ENCODE measurements around the gene MIGA2. TPM values are rescaled to one million over a fixed set of nuclear protein-coding genes. Genes with fewer than 3 reads are reported as not detected.

MIGA2 gene
- total RNA-seq, 1 experiment from 2014 or later, result 23.7 TPM

DNA sequence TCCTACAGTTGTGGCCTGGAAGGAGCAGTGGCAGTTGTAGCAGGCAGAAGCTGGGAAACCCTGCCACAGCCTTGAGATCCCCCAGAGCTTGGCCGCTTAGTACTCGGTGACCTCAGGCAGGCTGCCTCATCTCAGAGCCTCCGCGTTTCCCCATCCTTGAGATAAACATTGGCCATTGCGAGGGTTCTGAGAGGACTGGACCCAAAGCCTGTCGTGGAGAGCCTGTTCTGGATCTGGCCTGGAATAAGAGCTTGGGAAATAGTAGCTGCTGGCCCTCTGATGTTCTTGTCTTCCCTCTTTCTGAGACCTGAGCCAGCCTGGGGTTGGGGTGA lies 1.3 kb downstream of the MIGA2 start:
- no peak for TF ChIP-seq RAD21 (IDR thresholded peaks at IDR 0.05; ENCODE audit: low read depth)
- TF ChIP-seq ELF1 (IDR thresholded peaks at IDR 0.05; ENCODE audit: borderline replicate concordance, low read depth), result no peak
- no peak for TF ChIP-seq EZH2phosphoT487 (IDR thresholded peaks at IDR 0.05; ENCODE audit: borderline replicate concordance)
- no peak for TF ChIP-seq CEBPB (IDR thresholded peaks at IDR 0.05; ENCODE audit: low read depth)
- TF ChIP-seq ZNF274 (IDR thresholded peaks at IDR 0.05; ENCODE audit: low read depth, low read length), result no peak
- no peak for TF ChIP-seq POLR2A (IDR thresholded peaks at IDR 0.05; ENCODE audit: borderline replicate concordance, extremely low read depth, insufficient read depth, insufficient read length)
- TF ChIP-seq EGR1 (IDR thresholded peaks at IDR 0.05; ENCODE audit: low read depth), result no peak
- TF ChIP-seq, protein P1, sequence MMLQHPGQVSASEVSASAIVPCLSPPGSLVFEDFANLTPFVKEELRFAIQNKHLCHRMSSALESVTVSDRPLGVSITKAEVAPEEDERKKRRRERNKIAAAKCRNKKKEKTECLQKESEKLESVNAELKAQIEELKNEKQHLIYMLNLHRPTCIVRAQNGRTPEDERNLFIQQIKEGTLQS (IDR thresholded peaks at IDR 0.05), result no peak
- no peak for TF ChIP-seq TCF7L2 (IDR thresholded peaks at IDR 0.05; ENCODE audit: borderline replicate concordance, extremely low read depth, insufficient read depth, insufficient read length)
- no peak for TF ChIP-seq EZH2 (IDR thresholded peaks at IDR 0.05)
- no peak for TF ChIP-seq ZFX (IDR thresholded peaks at IDR 0.05)
- TF ChIP-seq YY1 (IDR thresholded peaks at IDR 0.05; ENCODE audit: extremely low read depth, insufficient replicate concordance, low read depth, low read length), result no peak
- TF ChIP-seq, protein P2, sequence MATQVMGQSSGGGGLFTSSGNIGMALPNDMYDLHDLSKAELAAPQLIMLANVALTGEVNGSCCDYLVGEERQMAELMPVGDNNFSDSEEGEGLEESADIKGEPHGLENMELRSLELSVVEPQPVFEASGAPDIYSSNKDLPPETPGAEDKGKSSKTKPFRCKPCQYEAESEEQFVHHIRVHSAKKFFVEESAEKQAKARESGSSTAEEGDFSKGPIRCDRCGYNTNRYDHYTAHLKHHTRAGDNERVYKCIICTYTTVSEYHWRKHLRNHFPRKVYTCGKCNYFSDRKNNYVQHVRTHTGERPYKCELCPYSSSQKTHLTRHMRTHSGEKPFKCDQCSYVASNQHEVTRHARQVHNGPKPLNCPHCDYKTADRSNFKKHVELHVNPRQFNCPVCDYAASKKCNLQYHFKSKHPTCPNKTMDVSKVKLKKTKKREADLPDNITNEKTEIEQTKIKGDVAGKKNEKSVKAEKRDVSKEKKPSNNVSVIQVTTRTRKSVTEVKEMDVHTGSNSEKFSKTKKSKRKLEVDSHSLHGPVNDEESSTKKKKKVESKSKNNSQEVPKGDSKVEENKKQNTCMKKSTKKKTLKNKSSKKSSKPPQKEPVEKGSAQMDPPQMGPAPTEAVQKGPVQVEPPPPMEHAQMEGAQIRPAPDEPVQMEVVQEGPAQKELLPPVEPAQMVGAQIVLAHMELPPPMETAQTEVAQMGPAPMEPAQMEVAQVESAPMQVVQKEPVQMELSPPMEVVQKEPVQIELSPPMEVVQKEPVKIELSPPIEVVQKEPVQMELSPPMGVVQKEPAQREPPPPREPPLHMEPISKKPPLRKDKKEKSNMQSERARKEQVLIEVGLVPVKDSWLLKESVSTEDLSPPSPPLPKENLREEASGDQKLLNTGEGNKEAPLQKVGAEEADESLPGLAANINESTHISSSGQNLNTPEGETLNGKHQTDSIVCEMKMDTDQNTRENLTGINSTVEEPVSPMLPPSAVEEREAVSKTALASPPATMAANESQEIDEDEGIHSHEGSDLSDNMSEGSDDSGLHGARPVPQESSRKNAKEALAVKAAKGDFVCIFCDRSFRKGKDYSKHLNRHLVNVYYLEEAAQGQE (IDR thresholded peaks at IDR 0.05; ENCODE audit: low read depth), result no peak
- TF ChIP-seq, protein P3, sequence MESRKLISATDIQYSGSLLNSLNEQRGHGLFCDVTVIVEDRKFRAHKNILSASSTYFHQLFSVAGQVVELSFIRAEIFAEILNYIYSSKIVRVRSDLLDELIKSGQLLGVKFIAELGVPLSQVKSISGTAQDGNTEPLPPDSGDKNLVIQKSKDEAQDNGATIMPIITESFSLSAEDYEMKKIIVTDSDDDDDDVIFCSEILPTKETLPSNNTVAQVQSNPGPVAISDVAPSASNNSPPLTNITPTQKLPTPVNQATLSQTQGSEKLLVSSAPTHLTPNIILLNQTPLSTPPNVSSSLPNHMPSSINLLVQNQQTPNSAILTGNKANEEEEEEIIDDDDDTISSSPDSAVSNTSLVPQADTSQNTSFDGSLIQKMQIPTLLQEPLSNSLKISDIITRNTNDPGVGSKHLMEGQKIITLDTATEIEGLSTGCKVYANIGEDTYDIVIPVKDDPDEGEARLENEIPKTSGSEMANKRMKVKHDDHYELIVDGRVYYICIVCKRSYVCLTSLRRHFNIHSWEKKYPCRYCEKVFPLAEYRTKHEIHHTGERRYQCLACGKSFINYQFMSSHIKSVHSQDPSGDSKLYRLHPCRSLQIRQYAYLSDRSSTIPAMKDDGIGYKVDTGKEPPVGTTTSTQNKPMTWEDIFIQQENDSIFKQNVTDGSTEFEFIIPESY (IDR thresholded peaks at IDR 0.05; ENCODE audit: extremely low read depth, insufficient replicate concordance, low read length), result no peak
- no peak for TF ChIP-seq SIN3A (IDR thresholded peaks at IDR 0.05; ENCODE audit: low read depth)
- no peak for TF ChIP-seq CBX3 (IDR thresholded peaks at IDR 0.05; ENCODE audit: low read depth)
- TF ChIP-seq SP1 (IDR thresholded peaks at IDR 0.05; ENCODE audit: low read depth), result no peak
- no peak for TF ChIP-seq SRF (IDR thresholded peaks at IDR 0.05; ENCODE audit: low read depth)
- no peak for TF ChIP-seq JUND (IDR thresholded peaks at IDR 0.05)
- TF ChIP-seq, protein P4, sequence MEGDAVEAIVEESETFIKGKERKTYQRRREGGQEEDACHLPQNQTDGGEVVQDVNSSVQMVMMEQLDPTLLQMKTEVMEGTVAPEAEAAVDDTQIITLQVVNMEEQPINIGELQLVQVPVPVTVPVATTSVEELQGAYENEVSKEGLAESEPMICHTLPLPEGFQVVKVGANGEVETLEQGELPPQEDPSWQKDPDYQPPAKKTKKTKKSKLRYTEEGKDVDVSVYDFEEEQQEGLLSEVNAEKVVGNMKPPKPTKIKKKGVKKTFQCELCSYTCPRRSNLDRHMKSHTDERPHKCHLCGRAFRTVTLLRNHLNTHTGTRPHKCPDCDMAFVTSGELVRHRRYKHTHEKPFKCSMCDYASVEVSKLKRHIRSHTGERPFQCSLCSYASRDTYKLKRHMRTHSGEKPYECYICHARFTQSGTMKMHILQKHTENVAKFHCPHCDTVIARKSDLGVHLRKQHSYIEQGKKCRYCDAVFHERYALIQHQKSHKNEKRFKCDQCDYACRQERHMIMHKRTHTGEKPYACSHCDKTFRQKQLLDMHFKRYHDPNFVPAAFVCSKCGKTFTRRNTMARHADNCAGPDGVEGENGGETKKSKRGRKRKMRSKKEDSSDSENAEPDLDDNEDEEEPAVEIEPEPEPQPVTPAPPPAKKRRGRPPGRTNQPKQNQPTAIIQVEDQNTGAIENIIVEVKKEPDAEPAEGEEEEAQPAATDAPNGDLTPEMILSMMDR (IDR thresholded peaks at IDR 0.05 in 2 of 3, conservative IDR thresholded peaks at IDR 0.05 in 1 of 3; ENCODE audit: borderline replicate concordance in 1 of 3, insufficient read depth in 1 of 3, low read depth in 2 of 3, low read length in 2 of 3), result no peak
- H2AFZ ChIP-seq (ENCODE audit: low read depth, low read length, poor library complexity, severe bottlenecking), result no peak overlapping the region
- H3K9me3 ChIP-seq (ENCODE audit: control insufficient read depth in 1 of 2, insufficient read depth in 1 of 2, low read depth in 1 of 2, low read length in 2 of 2), result no peaks in the 10 kb centered on the region
- RAD21 ChIA-PET (ENCODE audit: low non-redundant PET in 1 of 2, low total read pairs in 2 of 2, uncharacterized antibody in 2 of 2, unreplicated experiment in 2 of 2), result no interaction called here
- no TSS peak for BruUV-seq (replicated peaks)
- CTCF ChIA-PET, result interaction anchor here (1.7 kb wide), 1 partner anchor 10 kb away, joined by 7 read pairs; the partner anchor contains the start of gene SH3GLB2
- peak overlapping the region; percentile 89; the same call in 1 of the 2 replicates for H3K9ac ChIP-seq (ENCODE audit: low read length)
- peaks cover 0 to 4% of the 10 kb centered on the region in 2 experiments; a peak in 1 of 4 replicates for H3K36me3 ChIP-seq (ENCODE audit: control insufficient read depth in 1 of 2, insufficient read depth in 2 of 2, low read length in 2 of 2)
- POLR2A ChIA-PET, result no interaction called here
- no peak for DNase-seq (ENCODE audit: low read depth, low spot score)
- H3K4me3 ChIP-seq (replicated peaks in 1 of 2; ENCODE audit: low read depth in 1 of 2, low read length in 2 of 2), result peak overlapping the region; percentile 96 to 99; a peak in 3 of 4 replicates
- no peak overlapping the region for H3K27ac ChIP-seq (ENCODE audit: low read depth, low read length)
- H3K9me2 ChIP-seq (ENCODE audit: insufficient read depth), result no peaks in the 10 kb centered on the region
- intact Hi-C loops (cut with micrococcal nuclease), result no loop called here
- H3K27me3 ChIP-seq (ENCODE audit: insufficient read depth, low read length), result no peaks in the 10 kb centered on the region
- H4K20me1 ChIP-seq (ENCODE audit: insufficient read depth), result no peaks in the 10 kb centered on the region
- ATAC-seq, result no peak
- peak overlapping the region; percentile 83 for H3K4me2 ChIP-seq (ENCODE audit: low read length)
- peaks cover 5% of the 10 kb centered on the region; the same call in 1 of the 2 replicates for H3K79me2 ChIP-seq (ENCODE audit: insufficient read depth, low read length)
- peaks cover 9 to 20% of the 10 kb centered on the region in 2 experiments; a peak in 2 of 4 replicates for H3K4me1 ChIP-seq (ENCODE audit: control insufficient read depth in 1 of 2, insufficient read depth in 2 of 2, low read length in 2 of 2)
